SK-N-MC (cell line): ENCODE measurements around the gene FHIT.

Source experiments
- DNase-seq: peaks from one replicate; pipeline ENCODE4 v3.0.0-alpha.2; 2011; ENCODE audit warnings: low read depth, low spot score
- H3K27ac ChIP-seq: fragments of 200-600 bp; sonication (generic); 2 replicates; pipeline ENCODE4 v1.5.1; 2016; ENCODE audit warnings: mixed run types
- H3K36me3 ChIP-seq: fragments of 200-600 bp; sonication (generic); 2 replicates; pipeline ENCODE4 v1.6.1; 2017; ENCODE audit warnings: antibody characterized with exemption, low read length, mixed read lengths; ENCODE audit not compliant: insufficient read depth
- H3K4me3 ChIP-seq: fragments of 200-600 bp; sonication (generic); 2 replicates; pipeline ENCODE4 v1.5.1; 2016
- H3K9ac ChIP-seq: fragments of 200-600 bp; sonication (generic); 2 replicates; pipeline ENCODE4 v1.8.0; 2017; ENCODE audit warnings: mixed run types, mixed read lengths; ENCODE audit not compliant: insufficient read length
- H3K9me3 ChIP-seq: fragments of 200-600 bp; sonication (generic); 2 replicates; pipeline ENCODE4 v1.6.1; 2017; ENCODE audit warnings: low read depth, mild to moderate bottlenecking, antibody characterized with exemption, low read length, moderate library complexity, mixed read lengths
- EZH2 ChIP-seq: fragments of 200-600 bp; sonication (generic); IDR thresholded peaks from one replicate; pipeline ENCODE4 v1.6.1; 2017; ENCODE audit warnings: antibody characterized with exemption
- FOXP2 ChIP-seq: optimal IDR thresholded peaks from 2 replicates; pipeline ENCODE3; 2011; ENCODE audit warnings: mild to moderate bottlenecking, moderate library complexity; ENCODE audit not compliant: insufficient read depth; ENCODE audit errors: extremely low read length, control extremely low read depth
- POLR2AphosphoS5 ChIP-seq: IDR thresholded peaks from 2 replicates; pipeline ENCODE4 v1.6.1; 2012; ENCODE audit warnings: mild to moderate bottlenecking, low read depth, low read length, borderline replicate concordance

FHIT gene

GRCh38 chr3:60339304-60339703 is 911.9 kb downstream of the FHIT start:
- TF ChIP-seq POLR2AphosphoS5 = no peak
- TF ChIP-seq FOXP2 = no peak
- no peak for TF ChIP-seq EZH2
- Histone ChIP-seq H3K36me3 (no peaks in the 10 kb centered on the region), H3K4me3 (no peak overlapping the region), H3K9me3 (no peaks in the 10 kb centered on the region), H3K27ac (no peak overlapping the region), H3K9ac (no peak overlapping the region)
- DNase-seq = no peak

GRCh38 chr3:60337421-60337820 is 913.8 kb downstream of the FHIT start:
- H3K9ac ChIP-seq = no peak overlapping the region
- H3K36me3 ChIP-seq = no peaks in the 10 kb centered on the region
- TF ChIP-seq POLR2AphosphoS5 (no peak), EZH2 (no peak), FOXP2 (no peak)
- DNase-seq = no peak
- no peak overlapping the region for H3K4me3 ChIP-seq
- H3K9me3 ChIP-seq = no peaks in the 10 kb centered on the region
- H3K27ac ChIP-seq = no peak overlapping the region

DNA sequence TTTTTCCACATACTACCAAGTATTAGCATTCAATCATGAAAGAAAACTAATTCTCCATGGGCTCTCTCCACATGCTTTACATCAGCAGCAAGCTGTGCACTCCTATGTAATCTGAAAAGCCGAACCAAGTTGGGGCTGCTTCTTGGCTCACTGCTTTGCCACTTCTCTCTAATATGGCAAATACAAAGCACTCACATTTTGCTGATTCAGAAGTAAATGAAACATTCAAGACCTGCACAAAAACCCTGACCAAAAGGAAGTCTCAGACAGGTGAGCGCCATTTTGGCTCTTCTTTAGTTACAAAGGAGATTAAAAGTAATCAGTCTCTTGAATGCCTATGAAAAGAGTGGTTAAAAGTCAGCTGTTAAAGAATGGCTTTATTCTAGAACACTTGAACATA is 915.2 kb downstream of the FHIT start:
- H3K9ac ChIP-seq = no peak overlapping the region
- H3K9me3 ChIP-seq = no peaks in the 10 kb centered on the region
- TF ChIP-seq FOXP2 (no peak), EZH2 (no peak), POLR2AphosphoS5 (no peak)
- no peak overlapping the region for H3K4me3 ChIP-seq
- H3K36me3 ChIP-seq = no peaks in the 10 kb centered on the region
- no peak for DNase-seq
- no peak overlapping the region for H3K27ac ChIP-seq

- Histone ChIP-seq H3K9ac (no peak overlapping the region), H3K36me3 (no peaks in the 10 kb centered on the region), H3K9me3 (no peaks in the 10 kb centered on the region), H3K27ac (no peak overlapping the region), H3K4me3 (no peak overlapping the region)
- no peak for DNase-seq
- no peak for TF ChIP-seq FOXP2
Measured at GRCh38 chr3:60333710-60334109, 917.5 kb downstream of the FHIT start.

- H3K4me3 ChIP-seq = no peak overlapping the region
- DNase-seq = no peak
- TF ChIP-seq EZH2 (no peak), POLR2AphosphoS5 (no peak), FOXP2 (no peak)
- H3K36me3 ChIP-seq = no peaks in the 10 kb centered on the region
- H3K9ac ChIP-seq = no peak overlapping the region
- no peaks in the 10 kb centered on the region for H3K9me3 ChIP-seq
- no peak overlapping the region for H3K27ac ChIP-seq
Measured at GRCh38 chr3:60330107-60330506, 921.1 kb downstream of the FHIT start.

GRCh38 chr3:60325610-60326170 is 925.6 kb downstream of the FHIT start:
- no peaks in the 10 kb centered on the region for H3K36me3 ChIP-seq
- no peak for DNase-seq
- H3K9ac ChIP-seq = no peak overlapping the region
- no peak overlapping the region for H3K4me3 ChIP-seq
- H3K9me3 ChIP-seq = no peaks in the 10 kb centered on the region
- H3K27ac ChIP-seq = no peak overlapping the region
- TF ChIP-seq EZH2 (no peak), FOXP2 (no peak), POLR2AphosphoS5 (no peak)

- H3K36me3 ChIP-seq = no peaks in the 10 kb centered on the region
- no peak for DNase-seq
- H3K27ac ChIP-seq = no peak overlapping the region
- H3K4me3 ChIP-seq = no peak overlapping the region
- TF ChIP-seq FOXP2 (no peak), POLR2AphosphoS5 (no peak), EZH2 (no peak)
- no peaks in the 10 kb centered on the region for H3K9me3 ChIP-seq
- no peak overlapping the region for H3K9ac ChIP-seq
Measured at GRCh38 chr3:60323651-60324050, 927.6 kb downstream of the FHIT start.

GRCh38 chr3:60323180-60323579 is 928.1 kb downstream of the FHIT start:
- H3K27ac ChIP-seq = no peak overlapping the region
- TF ChIP-seq FOXP2 (no peak), EZH2 (no peak)
- no peak overlapping the region for H3K9ac ChIP-seq
- H3K4me3 ChIP-seq = no peak overlapping the region
- DNase-seq = no peak
- H3K36me3 ChIP-seq = no peaks in the 10 kb centered on the region
- H3K9me3 ChIP-seq = no peaks in the 10 kb centered on the region

- H3K27ac ChIP-seq = no peak overlapping the region
- no peaks in the 10 kb centered on the region for H3K9me3 ChIP-seq
- H3K4me3 ChIP-seq = no peak overlapping the region
- no peak overlapping the region for H3K9ac ChIP-seq
- H3K36me3 ChIP-seq = no peaks in the 10 kb centered on the region
- no peak for DNase-seq
- TF ChIP-seq EZH2 (no peak), FOXP2 (no peak), POLR2AphosphoS5 (no peak)
Measured at GRCh38 chr3:60322298-60322856, 928.9 kb downstream of the FHIT start.
